Measurements from ENCODE around the gene TNRC18.

DNA sequence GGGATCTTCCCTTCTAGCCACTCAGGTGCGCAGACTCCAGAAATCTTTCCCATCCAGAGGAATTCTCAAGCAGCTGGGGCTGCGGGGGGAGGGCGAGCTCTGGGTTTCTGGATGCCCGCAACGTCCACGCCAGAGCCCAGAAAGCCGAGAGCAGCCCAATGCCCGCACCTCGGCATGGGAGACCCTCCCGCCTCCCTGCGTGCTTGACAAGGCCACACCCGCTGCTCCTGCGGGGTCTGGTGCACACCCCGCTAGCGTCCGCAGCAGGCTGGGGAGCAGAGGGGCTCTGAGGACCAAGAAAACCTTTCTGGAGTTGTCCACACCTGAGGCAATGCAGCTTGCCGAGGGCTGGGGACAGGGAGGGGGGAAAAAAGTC is 74.6 kb downstream of the TNRC18 start:
- no peak for TF ChIP-seq JUND (IDR thresholded peaks at IDR 0.05)
- no peak for TF ChIP-seq EP300 (IDR thresholded peaks at IDR 0.05; ENCODE audit: borderline replicate concordance in 1 of 2, low read depth in 1 of 2, low read length in 1 of 2)
- TF ChIP-seq, protein P1, sequence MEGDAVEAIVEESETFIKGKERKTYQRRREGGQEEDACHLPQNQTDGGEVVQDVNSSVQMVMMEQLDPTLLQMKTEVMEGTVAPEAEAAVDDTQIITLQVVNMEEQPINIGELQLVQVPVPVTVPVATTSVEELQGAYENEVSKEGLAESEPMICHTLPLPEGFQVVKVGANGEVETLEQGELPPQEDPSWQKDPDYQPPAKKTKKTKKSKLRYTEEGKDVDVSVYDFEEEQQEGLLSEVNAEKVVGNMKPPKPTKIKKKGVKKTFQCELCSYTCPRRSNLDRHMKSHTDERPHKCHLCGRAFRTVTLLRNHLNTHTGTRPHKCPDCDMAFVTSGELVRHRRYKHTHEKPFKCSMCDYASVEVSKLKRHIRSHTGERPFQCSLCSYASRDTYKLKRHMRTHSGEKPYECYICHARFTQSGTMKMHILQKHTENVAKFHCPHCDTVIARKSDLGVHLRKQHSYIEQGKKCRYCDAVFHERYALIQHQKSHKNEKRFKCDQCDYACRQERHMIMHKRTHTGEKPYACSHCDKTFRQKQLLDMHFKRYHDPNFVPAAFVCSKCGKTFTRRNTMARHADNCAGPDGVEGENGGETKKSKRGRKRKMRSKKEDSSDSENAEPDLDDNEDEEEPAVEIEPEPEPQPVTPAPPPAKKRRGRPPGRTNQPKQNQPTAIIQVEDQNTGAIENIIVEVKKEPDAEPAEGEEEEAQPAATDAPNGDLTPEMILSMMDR (IDR thresholded peaks at IDR 0.05) = no peak
- TF ChIP-seq, protein P2, sequence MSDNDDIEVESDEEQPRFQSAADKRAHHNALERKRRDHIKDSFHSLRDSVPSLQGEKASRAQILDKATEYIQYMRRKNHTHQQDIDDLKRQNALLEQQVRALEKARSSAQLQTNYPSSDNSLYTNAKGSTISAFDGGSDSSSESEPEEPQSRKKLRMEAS (IDR thresholded peaks at IDR 0.05; ENCODE audit: low read depth) = no peak
- no peak for TF ChIP-seq TAF1 (IDR thresholded peaks at IDR 0.05; ENCODE audit: borderline replicate concordance, low read depth, low read length)

Data from SK-N-SH (cell line).